ENCODE data around the gene KRT75.
"Not testable (repeated sequence)": the region's sequence is repeated elsewhere in the genome, so short reads cannot be mapped to it uniquely, and the experiment has no call there.

The KRT75 gene

DNA sequence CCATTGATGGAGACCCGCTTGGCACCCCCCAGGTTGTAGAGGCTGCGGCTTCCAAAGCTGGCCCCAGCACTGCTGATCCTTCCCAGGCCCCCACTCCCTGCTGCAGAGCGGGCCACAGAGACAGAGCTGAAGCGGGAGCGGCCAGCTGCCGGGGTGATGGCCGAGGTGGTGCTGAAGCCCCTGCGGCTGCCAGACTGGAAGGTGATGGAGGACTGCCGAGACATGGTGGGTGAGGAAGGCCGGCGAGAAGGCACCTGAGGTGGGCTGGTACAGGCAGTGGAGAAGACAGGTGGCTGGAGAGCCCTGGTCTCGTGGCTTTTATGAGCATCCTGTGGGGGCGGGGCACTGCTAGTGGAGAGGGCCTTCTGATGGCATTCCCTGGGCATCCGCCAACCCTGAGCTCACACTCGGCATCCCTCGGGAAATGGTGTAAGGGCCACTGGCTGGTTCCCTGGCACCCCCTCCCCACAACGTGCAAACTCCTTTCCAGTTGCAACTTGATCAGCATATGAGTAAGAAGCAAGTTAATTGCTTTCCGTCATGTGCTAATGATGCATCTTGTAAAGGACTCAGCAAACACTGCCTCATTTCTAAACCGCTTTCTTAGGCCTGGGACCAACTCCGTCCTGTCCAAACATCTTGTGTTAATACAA is at the start of gene KRT75:
Gene KRT75, minus strand, starts transcription at position 291 of the 653 bp plus-strand sequence. Its CDS starts 67 bp downstream, at position 224.
- DNase-seq, result no peak

GRCh38 chr12:52480073-52480472 is 45.9 kb upstream of the KRT75 start:
- no peak for DNase-seq

DNA sequence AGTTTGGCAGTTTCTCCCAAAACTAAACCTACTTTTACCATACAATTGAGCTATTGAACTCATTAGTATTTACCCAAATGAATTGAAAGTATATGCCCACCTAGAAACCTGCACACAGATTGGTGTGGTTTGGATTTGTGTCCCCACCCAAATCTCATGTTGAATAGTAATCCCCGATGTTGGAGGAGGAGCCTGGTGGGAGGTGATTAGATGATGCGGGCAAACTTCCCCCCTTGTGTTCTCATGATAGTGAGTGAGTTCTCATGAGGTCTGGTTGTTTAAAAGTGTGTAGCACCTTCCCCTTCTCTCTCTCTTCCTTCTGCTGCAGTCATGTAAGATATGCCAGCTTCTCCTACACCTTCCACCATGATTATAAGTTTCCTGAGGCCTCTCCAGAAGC is 43.5 kb upstream of the KRT75 start:
- DNase-seq, result no peak

- no peak for DNase-seq
Observed at GRCh38 chr12:52474212-52474611, 40.0 kb upstream of the KRT75 start.

DNA sequence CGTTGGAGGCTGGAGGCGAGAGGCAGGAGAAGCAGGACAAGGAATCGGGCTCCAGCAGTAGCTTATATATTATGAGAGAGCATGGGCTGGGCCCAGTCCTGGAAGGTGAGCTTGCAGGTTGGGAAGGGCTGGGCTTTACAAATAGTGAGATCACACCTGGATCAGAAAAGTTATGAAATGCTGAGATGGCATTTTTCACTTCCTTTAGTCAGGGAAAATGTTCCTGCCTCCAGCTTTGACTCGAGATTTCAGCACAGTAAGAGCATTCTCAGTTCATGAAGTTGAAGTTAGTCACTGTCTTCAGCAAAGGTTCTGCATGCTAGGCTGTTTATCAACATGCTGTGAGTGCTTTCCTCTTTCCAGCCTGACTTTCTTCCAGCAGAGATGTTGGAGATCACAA is 39.6 kb upstream of the KRT75 start, which contains the start of gene KRT6C:
Gene KRT6C, minus strand, starts transcription at position 38 of the 400 bp plus-strand sequence. CDS start 68 bp downstream, outside the sequence.
- DNase-seq, result no peak

DNA sequence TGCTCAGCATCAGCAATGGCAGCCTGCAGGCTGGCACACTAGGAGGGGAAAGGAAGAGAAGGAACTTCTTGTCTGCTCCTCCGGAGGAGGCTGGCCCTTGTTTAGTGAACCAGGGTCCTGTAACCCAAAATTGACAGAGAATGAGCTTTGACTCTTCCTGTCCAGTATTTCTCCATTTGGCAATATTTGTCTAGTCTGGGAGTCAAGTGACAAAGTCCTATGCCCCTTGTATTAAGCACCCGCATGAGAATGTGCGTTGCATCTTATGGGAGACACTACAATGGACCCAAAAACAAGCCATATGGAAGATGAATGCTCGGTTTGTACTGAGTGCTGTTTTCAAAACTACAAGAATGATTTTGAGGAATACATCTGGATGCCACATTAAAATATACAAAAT is 35.7 kb upstream of the KRT75 start:
- DNase-seq, result no peak

DNA sequence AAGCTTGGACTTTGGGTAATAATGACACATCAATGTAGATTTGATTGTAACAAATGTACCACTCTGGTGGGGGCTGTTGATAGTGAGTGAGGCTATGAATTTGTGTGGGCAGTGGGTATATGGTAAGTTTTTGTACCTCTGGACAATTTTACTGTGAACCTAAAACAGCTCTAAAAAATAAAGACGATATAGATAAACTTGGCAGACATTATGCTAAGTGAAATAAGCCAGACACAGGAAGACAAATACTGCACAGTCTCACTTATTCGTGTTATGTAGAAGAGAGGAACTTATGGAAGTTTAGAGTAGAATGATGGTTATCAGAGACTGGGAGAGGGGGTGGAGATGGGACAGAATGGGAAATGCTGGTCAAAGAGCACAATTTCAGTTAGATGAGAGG is 30.7 kb upstream of the KRT75 start:
- DNase-seq, result no peak

- no peak for DNase-seq
Observed at GRCh38 chr12:52461693-52462092, 27.5 kb upstream of the KRT75 start.

- no peak for DNase-seq
Observed at GRCh38 chr12:52458861-52459260, 24.7 kb upstream of the KRT75 start.

- no peak for DNase-seq
Observed at GRCh38 chr12:52455821-52456220, 21.6 kb upstream of the KRT75 start.

DNA sequence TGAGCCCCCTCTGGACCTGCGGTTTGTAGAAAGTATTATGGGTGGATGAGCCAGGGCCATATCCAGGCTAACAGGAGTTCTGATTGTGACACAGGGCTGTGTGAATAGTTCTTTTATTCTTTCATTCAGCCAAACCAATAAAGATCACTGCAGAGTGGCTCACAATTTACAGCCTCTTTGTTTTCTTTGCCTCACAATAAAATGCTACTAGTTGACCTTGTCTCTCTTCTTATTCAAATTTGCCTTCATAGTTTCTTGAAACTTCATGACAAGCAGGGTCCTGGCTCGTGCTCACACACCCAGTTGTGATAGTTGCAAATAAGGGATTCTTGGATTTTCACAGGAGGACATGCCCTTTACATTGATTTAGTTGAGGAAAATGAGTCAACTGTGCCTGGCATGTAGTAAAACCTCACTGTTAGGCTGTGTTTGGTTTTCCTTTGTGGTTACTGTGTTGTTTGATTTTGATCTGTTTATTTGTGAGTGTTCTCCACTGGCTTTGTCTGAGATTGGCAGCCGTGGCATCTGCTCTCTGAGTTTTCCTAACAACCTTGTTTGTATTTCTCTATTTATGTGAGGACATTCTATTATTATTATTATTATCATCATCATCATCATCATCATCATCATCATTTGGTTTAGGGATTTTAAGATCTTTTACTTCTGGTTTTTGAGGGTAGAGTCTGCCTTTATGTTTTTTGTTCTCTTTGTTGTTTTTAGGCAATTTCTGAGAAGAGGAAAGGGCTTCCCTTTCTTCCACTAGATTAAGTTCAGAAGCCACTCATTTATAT is 20.4 kb upstream of the KRT75 start:
- DNase-seq, result peak; percentile 75

DNA sequence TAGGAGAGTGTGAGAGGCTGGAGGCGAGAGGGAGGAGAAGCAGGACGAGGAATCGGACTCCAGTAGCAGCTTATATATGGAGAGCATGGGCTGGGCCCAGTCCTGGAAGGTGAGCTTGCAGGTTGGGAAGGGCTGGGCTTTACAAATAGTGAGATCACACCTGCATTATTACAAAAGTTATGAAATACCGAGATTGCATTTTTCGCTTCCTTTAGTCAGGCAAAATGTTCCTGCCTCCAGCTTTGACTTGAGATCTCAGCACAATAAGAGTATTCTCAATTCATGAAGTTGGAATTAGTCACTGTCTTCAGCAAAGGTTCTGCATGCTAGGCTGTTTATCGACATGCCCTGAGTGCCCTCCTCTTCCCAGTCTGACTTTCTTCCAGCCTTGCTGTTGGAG is 17.9 kb upstream of the KRT75 start, which contains the start of gene KRT6B:
Gene KRT6B, minus strand, starts transcription at position 46 of the 400 bp plus-strand sequence. CDS start 68 bp downstream, outside the sequence.
- no peak for DNase-seq

DNA sequence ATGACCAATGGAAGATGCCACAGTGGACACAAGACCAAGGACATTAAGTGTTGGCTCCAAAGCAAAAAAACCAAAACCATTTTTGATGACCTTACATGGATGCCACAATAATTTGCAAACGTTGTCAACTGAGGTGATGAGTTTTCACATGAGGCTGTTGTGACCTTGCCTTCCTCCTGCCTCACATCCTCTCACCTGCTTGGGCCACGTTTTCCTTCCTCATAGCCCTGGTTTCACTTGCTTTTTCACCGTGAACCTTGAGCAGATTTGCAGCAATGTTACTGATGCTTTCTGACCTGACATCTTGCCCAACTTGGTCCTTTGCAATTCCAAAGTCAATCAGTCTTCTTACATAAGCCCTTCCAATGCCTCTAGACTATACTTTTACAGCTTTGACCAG is 14.1 kb upstream of the KRT75 start:
- no peak for DNase-seq

DNA sequence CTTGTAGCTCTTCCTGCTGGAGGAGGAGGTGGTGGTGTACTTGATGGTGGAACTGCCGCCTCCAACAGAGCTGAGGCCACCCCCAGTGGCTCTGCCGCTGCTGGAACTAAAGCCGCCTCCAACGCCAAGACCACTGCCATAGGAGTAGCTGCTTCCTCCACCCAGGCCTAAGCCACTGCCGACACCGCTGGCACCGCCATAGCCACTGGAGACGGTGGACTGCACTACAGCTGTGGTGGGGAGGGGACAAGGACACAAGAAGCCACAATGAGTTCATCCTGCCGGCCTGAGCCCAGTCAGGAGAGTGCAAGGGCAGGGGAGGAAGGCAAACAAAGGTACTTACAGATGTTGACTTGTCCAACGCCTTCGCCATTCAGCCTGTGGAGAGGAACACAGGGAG is 13.0 kb upstream of the KRT75 start:
- not testable (repeated sequence) for DNase-seq

DNA sequence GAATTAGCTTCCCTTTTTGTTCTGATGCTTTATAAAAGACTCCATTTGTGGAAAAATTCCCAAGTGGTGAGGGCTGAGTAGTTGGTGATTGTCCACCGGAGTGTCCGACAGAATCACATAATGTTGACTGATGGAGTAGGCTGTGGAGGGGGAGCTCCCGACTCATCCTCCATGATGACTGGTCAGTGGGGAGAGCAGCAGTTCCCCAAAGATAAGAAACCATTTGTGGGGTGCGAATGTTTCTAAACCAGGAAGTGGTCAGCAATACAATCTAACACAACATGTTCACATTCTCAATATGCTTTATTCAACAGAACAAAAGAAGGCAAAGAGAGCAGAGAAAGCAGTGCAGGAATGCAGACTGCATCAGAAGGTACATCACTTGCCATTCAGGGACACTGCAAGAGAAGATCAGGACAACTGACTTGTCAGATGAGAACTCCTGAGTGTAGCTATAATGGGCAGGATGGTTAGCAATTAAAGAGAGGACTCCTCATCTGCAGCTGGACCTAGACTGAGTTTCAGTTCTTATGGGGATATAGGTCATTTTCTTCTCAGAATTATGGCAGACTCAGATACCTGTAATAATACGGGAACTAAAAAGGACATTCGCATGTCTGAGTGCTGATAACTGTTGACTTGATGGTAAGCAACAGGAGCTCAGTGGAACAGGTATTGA is 12.3 kb upstream of the KRT75 start:
- DNase-seq, result no peak

- no peak for DNase-seq
Observed at GRCh38 chr12:52445876-52446275, 11.7 kb upstream of the KRT75 start.

- DNase-seq, result no peak
Observed at GRCh38 chr12:52444647-52445595, 10.8 kb upstream of the KRT75 start.

GRCh38 chr12:52443966-52444365 is 9.8 kb upstream of the KRT75 start:
- DNase-seq, result no peak

- no peak for DNase-seq
Observed at GRCh38 chr12:52442600-52443061, 8.5 kb upstream of the KRT75 start.

GRCh38 chr12:52441320-52441911 is 7.2 kb upstream of the KRT75 start:
- no peak for DNase-seq

GRCh38 chr12:52440821-52441319 is 6.7 kb upstream of the KRT75 start:
- no peak for DNase-seq

DNA sequence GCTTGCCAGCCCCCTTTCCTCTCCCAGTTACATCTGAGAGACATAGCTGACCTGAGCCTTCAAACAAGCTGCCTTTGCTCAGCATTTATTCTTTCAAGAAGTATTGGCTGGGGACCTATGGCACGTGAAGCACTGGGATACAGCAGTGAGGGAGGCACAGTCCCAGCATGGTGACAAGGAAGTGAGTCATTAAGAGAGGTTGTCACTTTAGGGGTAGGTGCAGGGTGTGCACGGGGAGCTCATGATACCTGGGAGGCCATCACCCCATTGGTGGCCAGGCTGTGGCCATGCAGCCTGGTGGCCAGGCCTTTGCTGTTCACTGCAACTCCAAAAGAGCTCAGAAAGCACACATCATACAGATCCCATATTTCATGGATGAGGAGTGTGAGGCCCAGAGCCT is 5.7 kb upstream of the KRT75 start:
- DNase-seq, result no peak

All from NCI-H774 (cell line).